CD14-positive monocyte (primary cell): ENCODE data around the gene CNTNAP2. TPM values are rescaled to one million over a fixed set of nuclear protein-coding genes. Genes with fewer than 3 reads are reported as not detected.

ENCODE experiments used
- DNase-seq, 3 donors: peaks; one replicate each; pipeline ENCODE4 v3.0.0-alpha.2; 2011 to 2022
- H2AFZ ChIP-seq: 2 replicates; pipeline ENCODE4 v1.6.0; 2012; ENCODE audit warnings: mild to moderate bottlenecking, low read depth, low read length, inconsistent platforms; ENCODE audit not compliant: insufficient read depth, poor library complexity, severe bottlenecking
- H3K27ac ChIP-seq, 2 donors: 1 replicate in 1 of 2; 2 replicates in 1 of 2; pipeline ENCODE4 v1.5.1; 2012 to 2013; ENCODE audit warnings: low read length in 2 of 2, control low read depth in 1 of 2, inconsistent platforms in 1 of 2, low read depth in 1 of 2, mild to moderate bottlenecking in 1 of 2
- H3K27me3 ChIP-seq, 2 donors: one replicate each; pipeline versions ENCODE4 v1.6.0 to v1.6.1; 2011 to 2013; ENCODE audit warnings: low read length in 2 of 2; ENCODE audit not compliant: control insufficient read depth in 2 of 2, insufficient read depth in 2 of 2
- H3K36me3 ChIP-seq, 2 donors: replicated peaks in 1 of 2; 1 replicate in 1 of 2; 2 replicates in 1 of 2; pipeline versions ENCODE4 v1.5.1 to v1.6.1; 2012 to 2013; ENCODE audit warnings: low read length in 2 of 2, control low read depth in 1 of 2, inconsistent platforms in 1 of 2, mild to moderate bottlenecking in 1 of 2; ENCODE audit not compliant: insufficient read depth in 2 of 2, control insufficient read depth in 1 of 2
- H3K4me1 ChIP-seq, 2 donors: 1 replicate in 1 of 2; 2 replicates in 1 of 2; pipeline versions ENCODE4 v1.5.1 to v1.6.1; 2012 to 2013; ENCODE audit warnings: low read length in 2 of 2, control low read depth in 1 of 2, inconsistent platforms in 1 of 2, mild to moderate bottlenecking in 1 of 2, moderate library complexity in 1 of 2; ENCODE audit not compliant: insufficient read depth in 2 of 2, control insufficient read depth in 1 of 2
- H3K4me2 ChIP-seq: replicated peaks from 2 replicates; pipeline ENCODE3; 2012; ENCODE audit warnings: low read length, moderate library complexity, mild to moderate bottlenecking; ENCODE audit not compliant: poor library complexity, severe bottlenecking; ENCODE audit errors: extremely low read depth
- H3K4me3 ChIP-seq, 3 experiments: fragments of 200-600 bp in 1 of 3; sonication (generic) in 1 of 3; replicated peaks in 1 of 3; 1 replicate in 2 of 3; 2 replicates in 1 of 3; pipeline ENCODE4 v1.5.1; 2011 to 2013; ENCODE audit warnings: low read length in 3 of 3, mild to moderate bottlenecking in 3 of 3, control low read depth in 2 of 3, low read depth in 2 of 3, inconsistent platforms in 1 of 3, moderate library complexity in 1 of 3
- H3K79me2 ChIP-seq: 2 replicates; pipeline ENCODE4 v1.6.0; 2012; ENCODE audit warnings: mild to moderate bottlenecking, control low read depth, inconsistent platforms, low read length, moderate library complexity; ENCODE audit not compliant: insufficient read depth
- H3K9ac ChIP-seq: 2 replicates; pipeline ENCODE4 v1.6.0; 2017; ENCODE audit warnings: low read length, mild to moderate bottlenecking; ENCODE audit not compliant: insufficient read depth, poor library complexity, severe bottlenecking
- H3K9me3 ChIP-seq, 2 donors: replicated peaks in 1 of 2; 1 replicate in 1 of 2; 2 replicates in 1 of 2; pipeline versions ENCODE4 v1.5.1 to v1.6.1; 2012 to 2013; ENCODE audit warnings: low read length in 2 of 2, control low read depth in 1 of 2; ENCODE audit not compliant: control insufficient read depth in 1 of 2, insufficient read depth in 1 of 2
- H4K20me1 ChIP-seq: 2 replicates; pipeline ENCODE4 v1.6.0; 2012; ENCODE audit warnings: mild to moderate bottlenecking, low read length, control low read depth, moderate library complexity; ENCODE audit not compliant: insufficient read depth
- H3K27ac Mint-ChIP-seq, 7 donors: one replicate each; pipeline ENCODE4 v1.8.0; 2020; ENCODE audit warnings: mild to moderate bottlenecking in 7 of 7, mixed read lengths in 7 of 7, moderate library complexity in 6 of 7, inconsistent platforms in 2 of 7
- H3K27me3 Mint-ChIP-seq, 3 donors: one replicate each; pipeline ENCODE4 v1.8.0; 2021 to 2022; ENCODE audit warnings: low read depth in 3 of 3, mild to moderate bottlenecking in 3 of 3, mixed read lengths in 3 of 3, moderate library complexity in 3 of 3, inconsistent platforms in 1 of 3
- H3K36me3 Mint-ChIP-seq, 2 donors: one replicate each; pipeline ENCODE4 v1.8.0; 2020; ENCODE audit warnings: mixed read lengths in 2 of 2, inconsistent platforms in 1 of 2, mild to moderate bottlenecking in 1 of 2
- H3K4me1 Mint-ChIP-seq: one replicate; pipeline ENCODE4 v1.8.0; 2020; ENCODE audit warnings: mild to moderate bottlenecking, mixed read lengths
- H3K4me3 Mint-ChIP-seq, 2 donors: one replicate each; pipeline ENCODE4 v1.8.0; 2020; ENCODE audit warnings: mild to moderate bottlenecking in 2 of 2, mixed read lengths in 2 of 2, moderate library complexity in 1 of 2
- H3K9me3 Mint-ChIP-seq, 7 donors: one replicate each; pipeline ENCODE4 v1.8.0; 2020 to 2022; ENCODE audit warnings: mixed read lengths in 7 of 7, mild to moderate bottlenecking in 6 of 7, moderate library complexity in 6 of 7, inconsistent platforms in 2 of 7
- CTCF ChIP-seq: fragments of 200-600 bp; IDR thresholded peaks from one replicate; pipeline ENCODE4 v1.8.0; 2022; ENCODE audit warnings: antibody characterized with exemption, mild to moderate bottlenecking
- WGBS: methylation state at CpG from one replicate; pipeline ENCODE4 v1.1.5; 2013; ENCODE audit warnings: missing lambda C conversion rate; ENCODE audit not compliant: insufficient coverage; 5-methylcytosine and 5-hydroxymethylcytosine counted together
- intact Hi-C, 2 donors: fragments of 100-400 bp; cut with micrococcal nuclease; formaldehyde crosslinking; loops; one replicate each; pipeline versions ENCODE4 v1.15.0 to v1.15.1; 2023
- polyA plus RNA-seq, 3 donors: library from polyadenylated mRNA; depleted of rRNA in 1 of 3; unstranded in 2 of 3; stranded (reverse) in 1 of 3; fragments of 300-500 nt in 2 of 3; fragments of >200 nt in 1 of 3; fragmentation: Illumina TruSeq in 2 of 3; gene quantifications; 1 replicate in 2 of 3; 2 replicates in 1 of 3; pipeline ENCODE4 v1.2.3, GENCODE V29; 2012 to 2021

Gene CNTNAP2
- polyA plus RNA-seq, 3 donors, result 0.01 TPM; not detected in 2

DNA sequence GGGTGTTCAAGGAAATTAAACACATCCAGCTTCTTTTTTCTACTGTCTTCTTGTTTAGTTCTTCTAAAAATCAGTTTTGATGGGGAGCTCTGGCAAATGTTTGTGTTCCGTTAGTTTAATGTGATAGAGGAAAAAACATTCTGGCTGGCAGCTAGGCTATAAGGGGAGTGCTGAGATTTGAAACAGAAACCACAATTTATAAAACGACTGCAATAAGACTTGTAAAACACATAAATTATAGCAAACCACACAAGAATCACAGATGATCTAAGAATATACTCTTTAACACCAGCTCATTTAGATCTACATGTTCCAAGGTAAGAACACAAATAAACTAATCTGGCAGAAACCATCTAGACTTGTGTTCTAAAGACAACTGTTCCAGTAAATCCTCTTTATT lies 425.5 kb downstream of the CNTNAP2 start:
- Histone ChIP-seq H2AFZ (no peak overlapping the region), H3K4me1 (no peaks in the 10 kb centered on the region), H3K27ac (no peak overlapping the region), H3K9me3 (peaks cover 0 to 3% of the 10 kb centered on the region in 2 donors), H3K9ac (no peak overlapping the region), H3K36me3 (no peaks in the 10 kb centered on the region), H4K20me1 (no peaks in the 10 kb centered on the region), H3K79me2 (no peaks in the 10 kb centered on the region), H3K4me2 (no peak overlapping the region), H3K4me3 (no peak overlapping the region), H3K27me3 (no peaks in the 10 kb centered on the region)
- peaks cover 0 to 6% (median 2%) of the 10 kb centered on the region in 7 donors for H3K9me3 Mint-ChIP-seq
- intact Hi-C loops, result no loop called here
- no peaks in the 10 kb centered on the region for H3K36me3 Mint-ChIP-seq
- H3K4me3 Mint-ChIP-seq, result no peak overlapping the region
- H3K4me1 Mint-ChIP-seq, result no peaks in the 10 kb centered on the region
- H3K27ac Mint-ChIP-seq, result no peak overlapping the region
- TF ChIP-seq CTCF, result no peak
- WGBS, result 0% methylated on average over 1 of the region's 2 CpGs
- no peak for DNase-seq
- H3K27me3 Mint-ChIP-seq, result peaks cover 0 to 2% (median 0%) of the 10 kb centered on the region in 3 donors

DNA sequence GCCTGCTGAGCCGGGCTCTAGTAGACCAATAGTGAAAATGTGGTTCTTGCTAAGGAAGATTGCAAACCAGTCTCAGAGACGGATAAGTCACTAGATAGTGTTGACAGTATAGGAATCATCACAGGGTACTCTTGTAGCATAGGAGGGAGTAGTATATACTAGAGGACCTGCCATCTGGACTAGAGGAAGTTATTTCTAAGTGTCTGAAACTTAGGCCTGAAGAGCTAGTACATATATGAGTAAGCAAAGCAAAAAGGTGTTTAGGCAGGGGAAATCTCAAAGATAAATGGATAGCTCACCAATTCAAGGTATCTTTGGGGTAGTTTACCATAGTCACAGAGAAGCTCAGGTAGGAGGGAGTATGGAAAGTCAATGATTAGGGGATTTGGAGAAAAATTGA lies 428.1 kb downstream of the CNTNAP2 start:
- no peaks in the 10 kb centered on the region for H3K36me3 Mint-ChIP-seq
- Histone ChIP-seq H3K27me3 (no peaks in the 10 kb centered on the region), H3K36me3 (no peaks in the 10 kb centered on the region), H3K79me2 (no peaks in the 10 kb centered on the region), H3K4me2 (no peak overlapping the region), H2AFZ (no peak overlapping the region), H3K9me3 (no peaks in the 10 kb centered on the region), H3K27ac (no peak overlapping the region), H3K4me3 (no peak overlapping the region), H3K4me1 (no peaks in the 10 kb centered on the region), H4K20me1 (no peaks in the 10 kb centered on the region), H3K9ac (no peak overlapping the region)
- H3K4me1 Mint-ChIP-seq, result no peaks in the 10 kb centered on the region
- no peak for DNase-seq
- no peak for TF ChIP-seq CTCF
- H3K9me3 Mint-ChIP-seq, result peaks cover 0 to 8% (median 3%) of the 10 kb centered on the region in 7 donors
- intact Hi-C loops, result no loop called here
- 76% methylated on average over 2 of the region's 2 CpGs for WGBS
- H3K27me3 Mint-ChIP-seq, result peaks cover 0 to 2% (median 0%) of the 10 kb centered on the region in 3 donors
- H3K4me3 Mint-ChIP-seq, result no peak overlapping the region
- no peak overlapping the region for H3K27ac Mint-ChIP-seq
